ENCODE data around the gene LDHD.

LDHD gene

GRCh38 chr16:75114179-75114945 lies 2.2 kb downstream of the LDHD start:
- no peak for DNase-seq

DNA sequence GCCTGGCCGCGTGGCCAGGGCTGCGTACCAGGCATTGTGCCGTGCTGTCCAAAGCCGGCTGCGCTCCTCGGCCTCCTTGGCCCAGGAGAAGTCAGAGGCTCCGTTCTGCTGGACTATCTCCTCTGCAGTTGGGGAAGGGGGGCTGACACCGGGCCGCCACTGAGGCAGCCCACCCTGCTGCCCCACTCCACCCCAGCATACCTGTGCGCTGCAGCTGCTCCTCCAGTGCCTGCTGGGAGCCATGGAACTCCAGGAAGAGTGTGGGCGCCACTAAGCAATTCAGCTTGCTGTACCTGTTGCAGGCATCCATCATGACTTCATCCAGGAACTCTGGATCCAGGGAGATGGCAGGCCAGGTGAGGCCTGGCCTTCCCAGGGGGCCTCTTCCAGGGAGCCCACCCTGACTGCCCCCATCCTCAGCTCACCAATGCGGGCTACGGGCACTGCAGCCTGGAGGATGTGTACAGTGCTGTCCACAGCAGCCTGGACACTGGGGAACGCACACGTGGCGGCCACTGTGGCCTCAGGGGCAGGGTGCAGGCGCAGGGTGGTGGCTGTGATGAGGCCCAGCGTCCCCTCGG lies 2.9 kb downstream of the LDHD start:
- DNase-seq = no peak

DNA sequence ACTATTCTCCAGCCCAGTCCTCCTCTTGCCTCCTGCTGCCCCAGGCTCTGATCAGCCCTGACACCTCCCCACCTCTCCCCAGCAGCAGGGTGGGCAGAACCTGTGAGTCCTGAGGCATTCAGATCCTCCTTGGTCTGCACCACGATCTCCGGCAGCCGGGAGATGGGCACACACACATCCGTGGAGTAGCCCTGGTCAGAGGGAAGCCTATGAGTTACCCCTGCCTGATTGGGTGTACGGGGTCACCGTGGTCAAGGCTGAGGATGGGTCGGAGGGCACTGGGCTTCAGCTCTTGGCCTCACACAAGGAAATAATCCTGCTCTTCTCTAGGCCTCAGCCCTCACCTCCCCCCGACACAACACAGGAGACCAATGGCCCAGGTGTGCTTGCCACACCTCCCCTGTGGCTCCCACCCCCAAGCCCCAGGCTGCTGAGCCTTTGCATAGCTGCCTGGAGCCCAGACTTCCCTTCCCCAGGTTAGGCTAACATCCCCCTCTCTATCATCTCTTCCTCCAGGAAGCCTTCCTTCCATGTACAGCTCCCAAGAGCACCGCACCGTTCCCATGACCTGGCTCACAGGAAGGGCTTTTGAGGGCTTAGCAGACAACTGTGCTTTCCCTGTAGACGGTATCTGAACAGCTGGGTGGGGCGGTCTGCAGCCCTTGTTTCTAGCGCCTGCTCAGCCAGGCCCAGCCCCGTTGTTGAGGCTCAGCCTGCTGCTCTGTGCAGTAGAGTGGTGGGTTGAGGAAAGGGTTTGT lies 3.7 kb downstream of the LDHD start:
- no peak for DNase-seq

GRCh38 chr16:75111961-75112733 lies 4.4 kb downstream of the LDHD start:
- DNase-seq = no peak

DNA sequence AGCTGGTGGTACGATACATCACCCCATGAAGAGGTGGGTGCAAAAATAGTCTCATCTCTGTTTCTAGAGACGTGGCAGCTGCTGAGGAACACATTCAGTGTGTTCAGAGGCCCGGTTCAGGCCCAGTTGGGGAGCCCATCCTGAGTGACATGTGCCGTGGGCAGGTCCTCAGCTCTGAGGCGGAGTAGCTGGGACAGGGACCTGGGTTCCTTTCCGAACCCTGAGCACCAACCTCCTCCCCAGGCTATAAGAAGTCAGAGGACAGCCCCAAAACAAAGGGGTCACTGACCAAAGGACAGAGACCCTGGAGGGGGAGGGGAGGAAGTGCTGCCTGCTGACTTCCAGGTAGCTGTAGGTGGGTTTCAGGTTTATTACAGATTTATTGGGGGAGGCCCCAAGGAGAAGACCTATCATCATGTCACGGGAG lies 5.1 kb downstream of the LDHD start:
- DNase-seq = no peak

- peak; percentile 65 for DNase-seq
Measured at GRCh38 chr16:75110637-75111513, 5.7 kb downstream of the LDHD start.

GRCh38 chr16:75109732-75110243 lies 6.8 kb downstream of the LDHD start:
- no peak for DNase-seq

GRCh38 chr16:75108792-75109731 lies 7.5 kb downstream of the LDHD start:
- DNase-seq = no peak

DNA sequence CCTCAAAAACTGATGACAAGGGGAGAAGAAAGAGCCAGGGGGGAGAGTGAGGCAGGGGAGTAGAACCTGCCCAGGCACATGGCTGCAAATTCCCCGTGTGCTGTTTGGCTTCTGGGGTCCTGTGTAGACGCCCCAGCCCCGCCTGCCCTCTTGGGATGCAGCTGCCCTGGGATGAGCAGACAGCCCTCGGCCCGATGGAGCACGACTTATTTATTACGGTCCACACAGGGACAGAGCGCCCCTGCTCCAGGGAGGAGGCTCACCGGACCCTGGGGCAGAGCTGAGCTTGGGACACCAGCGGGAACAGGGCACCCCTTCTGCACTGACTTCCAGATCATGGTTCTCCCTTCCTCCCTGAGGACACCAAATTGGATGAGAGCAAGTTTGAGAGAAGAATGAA lies 9.1 kb downstream of the LDHD start:
- DNase-seq = no peak

DNA sequence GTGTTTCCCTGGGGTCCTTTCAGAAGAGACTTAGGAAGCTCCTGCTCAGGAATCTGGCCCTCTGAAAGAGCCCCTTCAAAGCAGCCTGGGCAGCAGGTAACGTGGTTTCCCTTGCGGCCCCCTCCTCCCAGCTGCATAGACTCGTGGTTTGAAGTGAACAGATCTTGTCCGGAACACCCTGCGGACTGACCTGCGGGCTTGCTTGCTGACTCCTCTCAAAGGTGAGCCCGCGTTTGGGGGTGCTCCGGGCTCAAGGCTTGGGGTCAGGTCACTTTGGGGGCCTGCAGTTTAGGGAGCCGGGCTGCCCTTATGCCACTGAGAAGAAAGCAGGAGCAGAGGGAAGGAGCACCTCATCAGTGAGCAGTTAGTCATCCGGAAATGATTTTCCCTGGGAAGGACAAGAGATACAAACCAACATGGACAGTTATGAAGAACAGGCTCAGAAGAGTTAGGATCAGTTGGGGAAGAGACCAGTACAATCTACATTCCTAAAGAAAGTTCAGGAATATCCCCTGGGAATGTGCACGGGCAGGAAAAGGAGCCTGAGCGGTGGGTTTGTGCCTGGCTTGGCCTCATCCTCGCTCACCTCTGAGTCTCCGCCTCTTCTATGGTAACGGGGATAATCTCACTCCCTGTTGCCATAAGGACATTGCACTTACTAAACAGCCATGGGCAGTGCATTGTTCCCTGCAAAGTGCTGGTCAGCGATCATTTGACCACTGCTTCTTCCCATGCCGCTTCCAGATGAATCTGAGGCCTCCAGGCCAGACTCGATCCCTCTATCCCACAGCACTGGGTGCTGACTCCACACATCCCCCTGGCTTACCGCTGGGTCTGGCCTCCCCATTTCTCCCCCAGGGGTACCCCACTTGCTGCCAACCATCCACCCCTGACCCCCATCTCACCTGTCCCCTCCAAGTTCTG lies 10.0 kb downstream of the LDHD start:
- no peak for DNase-seq

DNA sequence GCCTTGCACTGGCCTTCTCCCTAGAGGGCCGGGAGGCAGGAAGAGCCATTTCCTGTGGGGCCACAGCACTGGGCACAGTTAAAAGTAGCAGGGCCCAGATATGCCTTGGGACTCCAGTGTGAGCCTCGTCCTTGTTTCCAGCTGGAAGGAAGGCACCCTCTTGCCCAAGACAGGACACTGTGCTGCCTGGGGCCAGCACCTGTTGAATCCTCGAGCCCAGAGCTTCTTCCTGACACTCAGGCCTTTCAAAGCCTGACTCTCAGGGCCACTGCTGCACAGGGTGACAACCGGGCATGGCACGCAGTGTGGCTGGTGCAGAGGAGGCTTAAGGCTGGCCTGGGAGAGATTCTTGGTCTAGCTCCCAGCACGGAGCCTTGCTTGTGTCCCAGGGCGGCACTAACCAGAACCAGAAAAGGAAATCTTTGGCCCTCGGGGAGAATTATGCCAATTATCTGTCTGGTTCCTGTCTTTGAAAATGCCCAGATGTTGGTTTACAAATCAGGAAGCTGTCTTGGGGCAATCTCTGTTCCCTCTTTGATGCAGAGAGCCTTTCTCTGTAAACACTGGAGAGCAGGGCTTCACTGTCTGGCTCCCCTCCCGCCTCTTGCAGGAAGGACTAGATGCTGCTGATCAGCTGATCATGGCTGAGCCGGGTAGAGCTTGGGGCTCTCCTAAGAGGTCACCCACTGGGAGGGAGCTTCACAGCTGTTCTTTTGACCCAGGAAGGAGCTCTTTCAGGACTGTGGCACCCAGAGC lies 11.1 kb downstream of the LDHD start:
- no peak for DNase-seq

- no peak for DNase-seq
Measured at GRCh38 chr16:75104836-75105235, 11.7 kb downstream of the LDHD start.

- DNase-seq = no peak
Measured at GRCh38 chr16:75103994-75104393, 12.6 kb downstream of the LDHD start.

DNA sequence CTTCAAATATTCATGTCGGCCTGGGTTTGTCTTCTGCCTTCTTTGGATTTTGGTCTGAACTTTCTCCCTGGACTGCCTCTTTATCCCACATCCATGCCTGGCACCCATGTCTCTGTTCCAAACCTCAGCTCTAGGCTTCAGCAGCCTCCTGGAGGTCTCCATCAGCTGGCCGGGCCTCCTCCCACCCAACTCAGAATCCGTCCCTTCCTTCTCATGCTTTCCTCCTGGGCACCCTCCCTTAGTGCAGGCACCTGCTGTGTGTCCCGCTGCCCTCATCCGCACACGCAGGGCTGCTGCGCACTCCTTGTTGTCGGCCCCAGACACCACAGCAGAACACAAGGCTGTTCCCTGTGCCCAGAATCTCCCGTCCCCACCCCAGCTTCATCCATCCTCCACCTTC lies 14.0 kb downstream of the LDHD start:
- DNase-seq = no peak

- no peak for DNase-seq
Measured at GRCh38 chr16:75101635-75102034, 14.9 kb downstream of the LDHD start.

- no peak for DNase-seq
Measured at GRCh38 chr16:75100603-75100990, 16.0 kb downstream of the LDHD start.

DNA sequence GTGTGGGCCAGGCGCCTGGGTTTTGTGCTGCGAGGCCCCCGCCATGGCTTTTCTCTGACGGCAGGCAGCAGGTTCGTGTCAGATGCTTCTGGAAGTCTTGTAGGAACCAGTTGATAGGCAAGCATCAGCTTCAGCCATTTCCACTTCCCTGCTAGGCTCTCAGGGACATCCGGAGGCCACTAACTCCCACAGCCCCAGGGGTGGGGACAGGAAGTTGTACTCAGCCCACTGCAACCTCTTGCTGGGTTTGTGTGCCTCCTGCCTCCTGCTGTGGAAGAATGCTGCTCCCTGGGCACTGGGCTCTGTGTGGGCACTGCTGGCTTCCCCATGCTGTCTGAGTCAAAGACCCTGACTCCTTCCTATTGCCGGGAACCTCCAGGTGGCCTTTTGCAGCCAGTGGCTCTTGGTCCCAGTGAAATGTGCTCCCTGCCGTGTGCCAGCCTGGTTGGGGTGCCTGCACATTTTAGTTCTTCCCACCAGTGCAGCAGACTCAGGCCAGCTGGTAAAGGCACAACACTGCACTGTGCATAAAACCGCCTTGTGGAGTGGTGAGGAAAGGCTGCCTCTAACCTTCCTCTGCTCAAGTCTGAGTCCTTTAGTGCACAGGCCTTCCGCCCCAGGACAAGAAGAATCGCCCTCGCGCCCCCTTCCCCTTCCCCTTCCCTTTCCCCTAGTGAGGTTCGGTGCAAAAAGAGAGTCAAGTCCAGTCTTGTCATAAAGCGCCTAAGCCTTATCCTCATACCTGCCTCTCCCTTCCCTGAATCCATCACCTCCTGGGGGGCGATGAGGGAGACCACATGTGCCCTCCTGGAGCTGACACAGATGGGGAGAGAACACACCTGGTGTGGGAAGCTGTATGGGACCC lies 16.6 kb downstream of the LDHD start:
- no peak for DNase-seq

Measured in effector CD8-positive, alpha-beta T cell (primary cell).